Activated T-cell treated with anti-CD3 and anti-CD28 coated beads, Interleukin-2, amount 50 U/mL, for 72 hours (primary cell): Measurements from ENCODE around the gene SLC8B1. TPM values are rescaled to one million over a fixed set of nuclear protein-coding genes. Genes with fewer than 3 reads are reported as not detected.

Experiments used
- ATAC-seq, 2 donors: fragments of 150-1000 bp; cut with Tn5 transposase; replicated peaks in 1 of 2; 2 replicates each; pipeline ENCODE4 v1.10.0; 2021; ENCODE audit warnings: moderate library complexity in 2 of 2, mild to moderate bottlenecking in 1 of 2
- DNase-seq, 2 donors: peaks; one replicate each; pipeline ENCODE4 v3.0.0; 2021 to 2022; ENCODE audit warnings: mixed read lengths in 1 of 2
- H3K27ac Mint-ChIP-seq: one replicate; pipeline ENCODE4 v1.8.0; 2022; ENCODE audit warnings: mild to moderate bottlenecking, moderate library complexity, mixed read lengths
- H3K27me3 Mint-ChIP-seq: one replicate; pipeline ENCODE4 v1.8.0; 2022; ENCODE audit warnings: low read depth, mixed read lengths
- H3K36me3 Mint-ChIP-seq, 2 donors: one replicate each; pipeline ENCODE4 v1.8.0; 2022; ENCODE audit warnings: mixed read lengths in 2 of 2, mild to moderate bottlenecking in 1 of 2; ENCODE audit not compliant: insufficient read depth in 2 of 2
- H3K4me1 Mint-ChIP-seq: one replicate; pipeline ENCODE4 v1.8.0; 2022; ENCODE audit warnings: low read depth, mixed read lengths
- H3K4me3 Mint-ChIP-seq, 2 donors: one replicate each; pipeline ENCODE4 v1.8.0; 2022; ENCODE audit warnings: mild to moderate bottlenecking in 2 of 2, mixed read lengths in 2 of 2, moderate library complexity in 2 of 2
- H3K9me3 Mint-ChIP-seq, 2 donors: one replicate each; pipeline ENCODE4 v1.8.0; 2022; ENCODE audit warnings: mixed read lengths in 2 of 2
- total RNA-seq, 2 donors: library from RNA; stranded (reverse); gene quantifications; one replicate each; pipeline ENCODE4 v1.2.3, GENCODE V29; 2022

SLC8B1 gene
- total RNA-seq, 2 donors from 2014 or later = 25.9 to 27.4 TPM

DNA sequence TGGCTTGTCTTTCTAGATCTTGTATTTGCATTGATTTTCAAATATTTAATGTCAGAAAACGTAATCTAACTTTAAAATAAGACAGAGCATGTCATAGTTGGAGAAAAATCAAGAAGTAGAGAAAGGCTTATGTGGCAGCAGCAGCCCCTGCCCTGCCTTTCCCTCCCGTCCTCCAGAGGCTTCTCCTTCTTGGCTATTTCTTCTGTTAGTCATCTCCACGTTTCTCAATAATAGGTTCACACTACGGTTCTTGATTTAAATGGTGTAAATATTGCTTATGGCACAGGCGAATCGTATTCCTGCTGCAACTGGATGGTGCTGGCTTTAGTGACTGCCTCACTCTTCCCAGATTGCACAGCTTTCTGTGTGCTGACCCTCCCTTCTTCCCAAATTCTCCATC is 42.8 kb downstream of the SLC8B1 start:
- H3K27ac Mint-ChIP-seq = peak overlapping the region; percentile 3
- H3K9me3 Mint-ChIP-seq = no peaks in the 10 kb centered on the region
- no peaks in the 10 kb centered on the region for H3K4me1 Mint-ChIP-seq
- DNase-seq = no peak
- no peaks in the 10 kb centered on the region for H3K27me3 Mint-ChIP-seq
- ATAC-seq = no peak
- peaks cover 0 to 19% of the 10 kb centered on the region in 2 donors for H3K36me3 Mint-ChIP-seq
- H3K4me3 Mint-ChIP-seq = no peak overlapping the region

DNA sequence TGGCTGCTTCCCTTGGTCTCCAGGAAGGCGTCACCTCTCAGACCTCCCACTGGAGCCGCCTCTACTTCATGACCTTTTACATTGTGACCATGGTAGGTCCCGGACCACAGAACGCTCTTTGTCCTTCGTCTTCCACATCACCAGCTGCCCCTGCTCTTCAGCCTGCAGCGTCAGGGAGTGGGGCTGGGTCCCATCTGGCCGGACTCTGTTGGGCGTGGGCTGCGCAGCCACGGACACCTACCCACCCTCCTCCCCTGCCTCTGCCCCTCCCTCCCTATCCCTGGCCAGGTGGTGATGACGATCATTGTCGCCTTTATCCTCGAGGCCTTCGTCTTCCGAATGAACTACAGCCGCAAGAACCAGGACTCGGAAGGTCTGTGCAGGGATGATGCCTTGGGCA is 43.3 kb downstream of the SLC8B1 start:
- H3K27ac Mint-ChIP-seq = no peak overlapping the region
- no peaks in the 10 kb centered on the region for H3K4me1 Mint-ChIP-seq
- H3K9me3 Mint-ChIP-seq = no peaks in the 10 kb centered on the region
- ATAC-seq (no peak), DNase-seq (no peak)
- H3K4me3 Mint-ChIP-seq = no peak overlapping the region
- H3K36me3 Mint-ChIP-seq = peaks cover 0 to 19% of the 10 kb centered on the region in 2 donors
- H3K27me3 Mint-ChIP-seq = no peaks in the 10 kb centered on the region

DNA sequence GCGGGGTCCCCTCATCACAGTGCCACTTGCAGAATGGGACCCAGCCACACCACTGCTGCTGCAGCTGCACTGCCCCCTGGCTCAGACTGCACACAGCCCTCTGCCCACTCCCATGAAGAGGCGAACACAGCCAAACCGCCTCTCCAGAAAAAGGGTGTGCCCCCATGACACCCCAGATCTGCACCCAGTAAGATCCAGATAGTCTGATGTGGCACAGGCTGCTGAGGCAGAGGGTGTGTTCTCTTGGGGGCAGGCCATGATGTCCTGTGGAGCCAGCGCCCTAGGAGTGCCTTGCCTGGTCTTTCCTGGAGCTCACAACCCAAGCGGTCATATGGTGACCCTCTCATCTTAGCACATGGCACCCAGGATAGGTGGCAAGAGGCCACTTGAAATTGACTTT is 44.4 kb downstream of the SLC8B1 start:
- DNase-seq (no peak), ATAC-seq (no peak)
- no peaks in the 10 kb centered on the region for H3K4me1 Mint-ChIP-seq
- no peak overlapping the region for H3K4me3 Mint-ChIP-seq
- no peaks in the 10 kb centered on the region for H3K9me3 Mint-ChIP-seq
- H3K27ac Mint-ChIP-seq = no peak overlapping the region
- no peaks in the 10 kb centered on the region for H3K27me3 Mint-ChIP-seq
- peaks cover 0 to 16% of the 10 kb centered on the region in 2 donors for H3K36me3 Mint-ChIP-seq

DNA sequence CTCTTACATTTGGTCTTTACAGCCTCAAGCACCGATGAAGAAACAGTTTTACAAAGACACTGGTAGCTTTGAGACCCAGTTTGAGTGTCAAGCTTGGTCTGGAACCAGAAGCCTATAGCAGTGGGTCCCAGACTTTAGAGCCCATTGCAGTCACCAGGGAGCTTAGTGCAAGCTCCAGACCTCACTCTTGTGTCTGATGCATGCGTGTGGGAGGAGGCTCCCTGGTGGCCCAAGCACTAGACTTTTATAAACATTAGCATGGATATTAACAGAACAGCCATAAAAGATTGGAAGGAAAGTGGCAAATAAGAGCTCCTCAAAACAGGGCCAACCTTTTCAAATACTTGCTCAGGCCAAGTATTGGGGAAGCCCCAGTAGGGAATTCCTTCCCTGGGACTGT is 45.5 kb downstream of the SLC8B1 start:
- H3K9me3 Mint-ChIP-seq = no peaks in the 10 kb centered on the region
- ATAC-seq (no peak), DNase-seq (no peak)
- peaks cover 0 to 19% of the 10 kb centered on the region in 2 donors for H3K36me3 Mint-ChIP-seq
- no peaks in the 10 kb centered on the region for H3K27me3 Mint-ChIP-seq
- peak overlapping the region; percentile 8 for H3K27ac Mint-ChIP-seq
- H3K4me3 Mint-ChIP-seq = no peak overlapping the region
- no peaks in the 10 kb centered on the region for H3K4me1 Mint-ChIP-seq

DNA sequence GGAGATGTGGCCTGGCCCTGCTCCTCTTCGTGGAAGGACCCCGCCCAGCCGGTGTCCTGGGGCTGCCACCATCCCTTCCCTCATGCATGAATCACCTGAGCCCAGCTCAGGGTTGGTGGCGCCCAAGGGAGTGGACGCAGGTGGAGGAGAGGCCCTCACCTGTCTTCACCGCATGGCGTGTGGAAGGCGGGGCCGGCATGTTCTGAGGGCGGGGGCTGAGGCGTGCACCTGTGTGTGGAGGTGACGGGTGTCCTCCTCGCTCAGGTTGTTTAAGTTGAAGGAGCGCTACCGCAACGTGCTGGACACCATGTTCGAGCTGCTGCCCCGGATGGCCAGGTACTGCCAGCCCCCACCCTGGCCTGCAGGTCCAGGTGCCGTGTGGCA is 47.0 kb downstream of the SLC8B1 start:
- H3K27me3 Mint-ChIP-seq = no peaks in the 10 kb centered on the region
- DNase-seq = no peak
- H3K9me3 Mint-ChIP-seq = no peaks in the 10 kb centered on the region
- no peak overlapping the region for H3K27ac Mint-ChIP-seq
- ATAC-seq = no peak
- peaks cover 0 to 15% of the 10 kb centered on the region in 2 donors for H3K36me3 Mint-ChIP-seq
- no peaks in the 10 kb centered on the region for H3K4me1 Mint-ChIP-seq
- H3K4me3 Mint-ChIP-seq = no peak overlapping the region

DNA sequence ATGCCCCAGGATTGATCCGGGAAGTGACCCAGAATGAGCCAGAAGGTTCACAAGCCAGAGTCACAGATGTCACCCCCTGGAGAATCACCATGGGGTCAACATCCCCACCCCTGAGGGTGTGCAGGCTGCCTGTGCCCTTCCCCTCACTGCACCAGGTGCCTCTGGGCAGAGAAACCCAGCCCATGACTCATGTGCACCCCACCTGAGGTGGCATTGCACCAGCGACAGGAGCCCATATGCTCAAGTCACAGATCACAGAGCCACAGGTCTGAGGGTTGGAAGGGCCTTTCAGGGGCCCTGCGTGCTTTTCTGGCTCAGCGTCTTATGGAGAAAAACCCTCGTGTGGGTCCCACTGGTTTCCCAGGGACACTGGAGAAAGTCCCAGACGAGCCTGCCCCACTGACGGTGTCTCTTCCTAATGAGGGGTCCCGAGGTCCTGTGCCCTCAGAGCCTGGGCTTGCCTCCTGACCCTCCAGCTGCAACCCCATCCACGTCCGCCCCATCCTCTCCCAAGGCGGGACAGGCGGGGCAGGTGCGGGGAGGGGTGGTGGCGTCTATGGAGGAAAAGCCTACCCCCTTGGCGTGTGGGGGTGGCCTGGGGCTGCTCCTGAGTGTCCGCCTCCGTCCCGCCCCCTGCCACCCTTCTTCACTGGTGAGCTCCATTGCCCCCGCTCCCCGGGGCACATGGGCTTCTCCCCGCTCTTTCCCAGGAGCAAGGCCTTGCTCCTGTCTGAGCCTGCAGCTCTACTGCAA is 47.6 kb downstream of the SLC8B1 start:
- H3K27me3 Mint-ChIP-seq = no peaks in the 10 kb centered on the region
- no peak for ATAC-seq
- H3K36me3 Mint-ChIP-seq = peaks cover 0 to 15% of the 10 kb centered on the region in 2 donors

DNA sequence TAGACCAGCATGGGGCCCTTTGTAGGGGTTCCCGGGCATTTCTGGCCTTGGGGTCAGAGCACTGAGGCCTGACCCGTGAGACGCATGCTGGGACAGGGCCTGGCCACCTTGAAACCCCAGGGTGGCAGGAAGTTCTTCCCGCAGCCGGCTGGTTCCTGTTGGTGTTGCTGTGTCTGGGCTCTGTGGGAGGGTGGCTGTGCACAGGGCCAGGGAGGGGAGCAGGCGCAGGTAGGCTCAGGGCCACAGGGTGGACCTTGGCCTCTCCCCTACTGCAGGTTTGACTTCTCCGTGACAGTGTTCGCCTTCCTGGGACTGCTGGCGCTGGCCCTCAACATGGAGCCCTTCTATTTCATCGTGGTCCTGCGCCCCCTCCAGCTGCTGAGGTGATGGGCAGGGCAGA is 48.2 kb downstream of the SLC8B1 start:
- Mint-ChIP-seq H3K9me3 (no peaks in the 10 kb centered on the region), H3K27me3 (no peaks in the 10 kb centered on the region), H3K4me1 (no peaks in the 10 kb centered on the region), H3K4me3 (no peak overlapping the region), H3K36me3 (peaks cover 0 to 15% of the 10 kb centered on the region in 2 donors), H3K27ac (no peak overlapping the region)
- DNase-seq = no peak
- ATAC-seq = no peak

More for the DNA sequence above, 47.6 kb downstream of the SLC8B1 start:
- no peak overlapping the region for H3K4me3 Mint-ChIP-seq
- H3K27ac Mint-ChIP-seq = no peak overlapping the region
- no peaks in the 10 kb centered on the region for H3K9me3 Mint-ChIP-seq
- H3K4me1 Mint-ChIP-seq = no peaks in the 10 kb centered on the region
- DNase-seq = no peak

DNA sequence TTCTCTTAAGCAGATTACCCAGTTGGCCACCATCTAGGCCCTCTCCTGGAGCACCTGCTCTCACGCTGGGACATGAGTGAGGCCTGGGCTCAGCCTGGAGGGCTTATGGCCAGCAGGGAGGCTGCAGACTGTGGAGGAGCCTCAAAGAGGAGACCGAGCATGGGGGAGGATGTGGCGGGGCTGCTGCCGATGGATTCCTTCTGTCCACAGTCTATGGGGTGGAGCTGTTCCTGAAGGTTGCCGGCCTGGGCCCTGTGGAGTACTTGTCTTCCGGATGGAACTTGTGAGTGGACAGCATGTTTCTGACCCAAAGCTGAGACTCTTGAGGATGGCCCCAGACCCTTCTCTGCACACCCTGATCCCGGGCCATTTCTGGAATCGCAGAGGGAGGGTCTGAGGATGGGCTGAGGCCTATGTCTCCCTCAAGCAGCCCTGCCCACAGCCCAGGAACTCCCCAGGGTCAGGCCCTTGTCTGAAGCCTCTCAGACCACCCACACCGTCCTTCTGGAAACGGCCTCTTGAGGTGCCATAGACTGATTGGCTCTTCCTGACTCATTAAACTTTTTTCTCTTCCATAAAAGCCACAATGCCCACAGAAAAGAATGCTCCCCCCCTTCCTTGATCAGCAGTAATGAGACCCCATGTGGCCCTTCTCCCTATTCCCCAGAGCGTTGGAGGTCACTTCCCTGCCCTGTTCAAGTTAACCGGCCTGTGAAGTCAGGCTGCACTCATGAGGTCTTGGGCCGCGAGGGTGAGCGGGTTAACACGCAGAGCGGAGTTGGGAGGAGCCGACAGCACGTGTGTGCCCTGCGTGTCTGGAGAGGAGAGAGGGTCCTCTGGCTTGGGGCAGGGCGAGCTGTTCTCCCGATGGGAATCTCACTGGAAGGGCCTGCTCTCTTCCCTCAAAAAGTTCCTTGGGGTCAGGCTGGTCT is 49.0 kb downstream of the SLC8B1 start:
- no peaks in the 10 kb centered on the region for H3K4me1 Mint-ChIP-seq
- no peaks in the 10 kb centered on the region for H3K27me3 Mint-ChIP-seq
- H3K36me3 Mint-ChIP-seq = peaks cover 0 to 17% of the 10 kb centered on the region in 2 donors
- no peaks in the 10 kb centered on the region for H3K9me3 Mint-ChIP-seq
- H3K4me3 Mint-ChIP-seq = no peak overlapping the region
- H3K27ac Mint-ChIP-seq = no peak overlapping the region
- no peak for ATAC-seq
- DNase-seq = no peak

DNA sequence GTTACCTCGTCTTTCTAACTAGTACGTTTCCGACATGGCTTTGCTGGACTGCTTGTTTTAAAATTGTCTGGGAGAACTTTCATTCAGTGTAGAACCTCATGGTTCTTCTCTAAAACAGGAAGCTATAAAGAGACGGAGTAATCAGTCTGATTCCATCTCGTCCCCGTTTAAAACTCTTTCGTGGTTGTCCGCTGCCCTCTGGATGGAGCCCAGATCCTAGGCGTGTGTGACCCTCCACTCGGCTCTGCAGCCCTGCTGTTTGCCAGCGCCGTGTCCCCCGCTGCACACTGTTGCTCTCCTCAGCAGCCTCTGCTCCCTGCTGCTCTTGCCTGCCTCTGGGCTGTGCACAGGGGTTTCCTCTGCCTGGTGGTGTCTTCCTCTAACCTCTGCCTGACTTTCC is 50.2 kb downstream of the SLC8B1 start:
- Mint-ChIP-seq H3K4me3 (no peak overlapping the region), H3K36me3 (peaks cover 0 to 17% of the 10 kb centered on the region in 2 donors), H3K27me3 (no peaks in the 10 kb centered on the region), H3K4me1 (no peaks in the 10 kb centered on the region), H3K9me3 (no peaks in the 10 kb centered on the region), H3K27ac (no peak overlapping the region)
- DNase-seq (no peak), ATAC-seq (no peak)

DNA sequence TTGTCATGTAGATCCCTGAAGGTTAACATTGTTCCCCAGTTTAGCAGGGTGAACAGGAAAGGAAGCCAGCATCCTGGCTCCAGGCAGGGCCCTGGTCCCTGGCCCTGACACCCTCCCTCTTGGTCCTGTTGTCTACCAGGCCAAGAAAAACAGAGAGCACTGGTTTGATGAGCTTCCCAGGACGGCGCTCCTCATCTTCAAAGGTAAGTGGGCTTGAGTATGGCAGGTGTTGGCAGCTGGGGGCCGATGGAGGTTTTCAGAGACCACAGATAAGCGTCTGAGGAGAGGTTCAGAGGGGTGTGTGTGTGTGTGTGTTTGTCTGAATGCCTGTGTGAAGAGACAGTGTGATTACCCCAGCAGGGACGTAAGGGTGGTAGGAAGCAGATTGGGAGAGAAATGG is 56.3 kb downstream of the SLC8B1 start:
- Mint-ChIP-seq H3K36me3 (peaks cover 3 to 13% of the 10 kb centered on the region in 2 donors), H3K4me1 (no peaks in the 10 kb centered on the region), H3K27me3 (no peaks in the 10 kb centered on the region), H3K4me3 (no peak overlapping the region), H3K27ac (no peak overlapping the region), H3K9me3 (no peaks in the 10 kb centered on the region)
- DNase-seq (no peak), ATAC-seq (no peak)

DNA sequence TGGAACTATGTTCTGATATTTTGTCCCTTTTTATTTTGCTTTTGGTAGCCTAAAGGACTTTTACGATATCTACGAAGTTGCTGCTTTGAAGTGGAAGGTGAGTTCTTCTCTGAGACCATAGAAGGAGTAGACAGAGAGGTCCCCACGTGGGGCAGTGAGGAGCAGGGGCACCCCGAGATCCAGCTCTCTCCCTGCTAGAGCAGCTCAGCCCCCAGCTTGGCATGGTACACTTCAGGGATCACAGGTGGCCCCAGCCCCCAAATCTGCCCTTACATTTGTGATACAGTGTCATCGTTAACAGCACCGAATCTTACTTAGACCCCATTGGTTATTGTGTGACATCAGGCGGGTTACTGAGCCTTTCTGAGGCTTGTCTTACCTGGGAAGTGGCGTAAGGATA is 56.8 kb downstream of the SLC8B1 start:
- DNase-seq (no peak), ATAC-seq (no peak)
- Mint-ChIP-seq H3K4me1 (no peaks in the 10 kb centered on the region), H3K4me3 (no peak overlapping the region), H3K27ac (no peak overlapping the region), H3K36me3 (peaks cover 3 to 13% of the 10 kb centered on the region in 2 donors), H3K9me3 (no peaks in the 10 kb centered on the region), H3K27me3 (no peaks in the 10 kb centered on the region)

DNA sequence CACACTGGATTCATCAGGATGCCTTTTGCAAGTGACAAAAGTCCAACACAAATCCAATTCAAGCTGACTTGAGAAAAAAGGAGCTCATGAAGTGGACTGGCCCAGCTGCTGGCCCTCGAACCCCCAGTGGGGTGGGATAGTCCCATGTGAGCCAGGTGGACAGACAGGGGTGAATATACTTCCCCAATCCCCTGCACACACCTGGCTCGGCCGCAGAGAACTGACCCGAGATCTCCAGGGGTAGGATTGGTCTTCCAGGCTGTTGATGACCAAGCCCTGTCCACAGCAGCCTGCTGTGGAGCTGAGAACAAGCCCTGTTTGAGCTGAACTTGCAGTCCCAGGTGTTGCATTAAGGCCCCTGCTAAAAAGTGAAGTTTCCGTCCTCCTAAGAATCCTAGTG is 57.4 kb downstream of the SLC8B1 start:
- DNase-seq (no peak), ATAC-seq (no peak)
- peaks cover 4% of the 10 kb centered on the region for H3K4me1 Mint-ChIP-seq
- peaks cover 3 to 15% of the 10 kb centered on the region in 2 donors for H3K36me3 Mint-ChIP-seq
- H3K4me3 Mint-ChIP-seq = no peak overlapping the region
- no peaks in the 10 kb centered on the region for H3K9me3 Mint-ChIP-seq
- no peaks in the 10 kb centered on the region for H3K27me3 Mint-ChIP-seq
- H3K27ac Mint-ChIP-seq = no peak overlapping the region

DNA sequence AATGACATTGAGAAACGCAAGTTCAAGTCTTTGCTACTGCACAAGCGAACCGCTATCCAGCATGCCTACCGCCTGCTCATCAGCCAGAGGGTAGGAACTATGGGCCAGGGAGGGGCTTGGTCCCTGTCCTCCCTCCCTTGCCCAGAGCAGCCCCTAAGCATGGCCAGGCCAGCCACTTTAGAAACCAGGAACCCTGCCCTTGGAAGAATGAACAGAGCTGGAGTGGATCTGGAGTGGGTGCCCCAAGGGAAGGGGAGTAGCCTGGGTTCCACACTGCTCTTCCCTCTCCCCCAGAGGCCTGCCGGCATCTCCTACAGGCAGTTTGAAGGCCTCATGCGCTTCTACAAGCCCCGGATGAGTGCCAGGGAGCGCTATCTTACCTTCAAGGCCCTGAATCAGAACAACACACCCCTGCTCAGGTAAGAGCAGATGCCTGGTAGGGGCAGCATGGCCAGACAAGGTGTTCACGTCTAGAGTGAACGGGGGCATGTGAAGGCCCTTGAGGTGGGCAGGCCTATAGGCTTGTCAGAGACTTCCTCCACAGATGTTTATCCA is 57.9 kb downstream of the SLC8B1 start:
- DNase-seq (no peak), ATAC-seq (no peak)
- Mint-ChIP-seq H3K4me3 (no peak overlapping the region), H3K36me3 (peaks cover 3 to 17% of the 10 kb centered on the region in 2 donors), H3K4me1 (peaks cover 9% of the 10 kb centered on the region), H3K27ac (no peak overlapping the region), H3K9me3 (no peaks in the 10 kb centered on the region), H3K27me3 (no peaks in the 10 kb centered on the region)
